Naive thymus-derived CD4-positive, alpha-beta T cell (primary cell): ENCODE results near the gene CACNA1C. TPM values are rescaled to one million over a fixed set of nuclear protein-coding genes. Genes with fewer than 3 reads are reported as not detected.

ENCODE experiments used
- ATAC-seq: fragments of 150-1000 bp; cut with Tn5 transposase; 2 replicates; pipeline ENCODE4 v1.10.0; 2021; ENCODE audit warnings: mild to moderate bottlenecking, moderate library complexity
- CTCF ChIA-PET: fragments of 350-600 bp; sonication (Branson Sonifier 250); formaldehyde crosslinking; loops from one replicate; lab custom pipeline; 2021; ENCODE audit warnings: antibody characterized with exemption; lab: Charles Lee
- POLR2A ChIA-PET: fragments of 350-600 bp; sonication (Branson Sonifier 250); formaldehyde crosslinking; loops from one replicate; lab custom pipeline; 2021; ENCODE audit warnings: antibody characterized with exemption, inconsistent platforms; lab: Charles Lee
- DNase-seq, 9 donors: peaks; one replicate each; pipeline versions ENCODE4 v3.0.0 to v3.0.0-alpha.2; 2020 to 2022; ENCODE audit warnings: mixed read lengths in 1 of 9
- H3K27ac ChIP-seq: one replicate; pipeline ENCODE4 v1.7.0; 2013; ENCODE audit warnings: mild to moderate bottlenecking, low read depth, low read length, moderate library complexity
- H3K27me3 ChIP-seq, 2 donors: one replicate each; pipeline ENCODE4 v1.7.0; 2013; ENCODE audit warnings: low read length in 2 of 2, mild to moderate bottlenecking in 2 of 2, moderate library complexity in 2 of 2; ENCODE audit not compliant: control insufficient read depth in 2 of 2, insufficient read depth in 2 of 2
- H3K36me3 ChIP-seq, 3 experiments: 1 replicate in 2 of 3; 2 replicates in 1 of 3; pipeline ENCODE4 v1.7.0; 2013; ENCODE audit warnings: low read length in 3 of 3, mild to moderate bottlenecking in 3 of 3, moderate library complexity in 1 of 3; ENCODE audit not compliant: insufficient read depth in 3 of 3, control insufficient read depth in 2 of 3
- H3K4me1 ChIP-seq, 2 donors: one replicate each; pipeline ENCODE4 v1.7.0; 2013; ENCODE audit warnings: low read length in 2 of 2, mild to moderate bottlenecking in 2 of 2, moderate library complexity in 1 of 2; ENCODE audit not compliant: control insufficient read depth in 2 of 2, insufficient read depth in 2 of 2
- H3K4me3 ChIP-seq: 2 replicates; pipeline ENCODE4 v1.7.0; 2013; ENCODE audit warnings: mild to moderate bottlenecking, low read length
- H3K9me3 ChIP-seq, 3 experiments: 1 replicate in 2 of 3; 2 replicates in 1 of 3; pipeline ENCODE4 v1.7.0; 2013; ENCODE audit warnings: low read length in 3 of 3; ENCODE audit not compliant: control insufficient read depth in 2 of 3
- H3K27ac Mint-ChIP-seq, 9 donors: one replicate each; pipeline ENCODE4 v1.8.0; 2020 to 2022; ENCODE audit warnings: mixed read lengths in 9 of 9, mild to moderate bottlenecking in 8 of 9, moderate library complexity in 5 of 9, inconsistent platforms in 2 of 9
- H3K27me3 Mint-ChIP-seq, 5 donors: one replicate each; pipeline ENCODE4 v1.8.0; 2021 to 2022; ENCODE audit warnings: mixed read lengths in 5 of 5, mild to moderate bottlenecking in 1 of 5
- H3K36me3 Mint-ChIP-seq, 5 donors: one replicate each; pipeline ENCODE4 v1.8.0; 2020 to 2022; ENCODE audit warnings: mixed read lengths in 5 of 5, mild to moderate bottlenecking in 3 of 5, inconsistent platforms in 1 of 5
- H3K4me1 Mint-ChIP-seq, 7 donors: one replicate each; pipeline ENCODE4 v1.8.0; 2020 to 2022; ENCODE audit warnings: mixed read lengths in 7 of 7, mild to moderate bottlenecking in 3 of 7, inconsistent platforms in 1 of 7
- H3K4me3 Mint-ChIP-seq, 10 donors: one replicate each; pipeline ENCODE4 v1.8.0; 2020 to 2022; ENCODE audit warnings: mild to moderate bottlenecking in 10 of 10, mixed read lengths in 10 of 10, moderate library complexity in 6 of 10, inconsistent platforms in 2 of 10
- H3K9me3 Mint-ChIP-seq, 11 donors: one replicate each; pipeline ENCODE4 v1.8.0; 2020 to 2022; ENCODE audit warnings: mixed read lengths in 11 of 11, mild to moderate bottlenecking in 4 of 11, inconsistent platforms in 1 of 11, moderate library complexity in 1 of 11
- intact Hi-C, 2 donors: fragments of 100-400 bp; cut with micrococcal nuclease; formaldehyde crosslinking; loops; one replicate each; pipeline ENCODE4 v1.15.1; 2023
- polyA plus RNA-seq, 2 donors: library from polyadenylated mRNA; unstranded; fragments of 300-500 nt; fragmentation: Illumina TruSeq; gene quantifications; one replicate each; pipeline ENCODE4 v1.2.3, GENCODE V29; 2021
- total RNA-seq, 6 experiments: library from RNA in 5 of 6; stranded (reverse) in 5 of 6; gene quantifications; 1 replicate in 5 of 6; 2 replicates in 1 of 6; pipeline ENCODE4 v1.2.3 and lab custom pipeline; 2021 to 2026

Gene CACNA1C
- total and polyA plus RNA-seq, 7 experiments from 2014 or later = 0.04 to 0.48 (median 0.08) TPM

DNA sequence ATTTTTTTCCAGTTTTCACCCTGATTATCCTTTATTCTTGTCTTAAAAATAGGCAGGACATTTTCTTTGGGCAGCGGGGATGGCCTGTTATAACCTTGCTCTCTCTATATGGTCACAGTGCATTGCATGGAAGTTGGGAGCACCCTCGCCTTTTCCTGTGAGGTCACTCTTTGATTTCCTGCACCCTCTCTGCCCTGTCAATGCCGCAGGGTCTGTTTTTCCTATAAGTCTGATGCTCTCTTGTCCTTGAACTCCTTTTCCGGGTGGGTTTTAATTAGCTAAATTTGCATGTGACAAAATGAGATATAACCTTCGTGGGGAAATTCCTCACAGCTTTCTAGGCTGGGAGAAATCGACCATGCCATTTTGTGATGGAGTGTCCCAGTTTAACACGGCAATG lies 194.3 kb downstream of the CACNA1C start:
- Histone ChIP-seq H3K27ac (no peak overlapping the region), H3K4me1 (no peaks in the 10 kb centered on the region), H3K27me3 (no peaks in the 10 kb centered on the region), H3K9me3 (no peaks in the 10 kb centered on the region), H3K4me3 (no peak overlapping the region), H3K36me3 (no peaks in the 10 kb centered on the region)
- CTCF ChIA-PET = no interaction called here
- intact Hi-C loops = no loop called here
- no peak for DNase-seq
- Mint-ChIP-seq H3K36me3 (no peaks in the 10 kb centered on the region), H3K27ac (no peak overlapping the region), H3K9me3 (no peaks in the 10 kb centered on the region), H3K4me1 (peaks cover 0 to under 1% (median 0%) of the 10 kb centered on the region in 7 donors), H3K27me3 (peaks cover 0 to 12% (median 4%) of the 10 kb centered on the region in 5 donors), H3K4me3 (no peak overlapping the region)
- POLR2A ChIA-PET = no interaction called here
- ATAC-seq = no peak

DNA sequence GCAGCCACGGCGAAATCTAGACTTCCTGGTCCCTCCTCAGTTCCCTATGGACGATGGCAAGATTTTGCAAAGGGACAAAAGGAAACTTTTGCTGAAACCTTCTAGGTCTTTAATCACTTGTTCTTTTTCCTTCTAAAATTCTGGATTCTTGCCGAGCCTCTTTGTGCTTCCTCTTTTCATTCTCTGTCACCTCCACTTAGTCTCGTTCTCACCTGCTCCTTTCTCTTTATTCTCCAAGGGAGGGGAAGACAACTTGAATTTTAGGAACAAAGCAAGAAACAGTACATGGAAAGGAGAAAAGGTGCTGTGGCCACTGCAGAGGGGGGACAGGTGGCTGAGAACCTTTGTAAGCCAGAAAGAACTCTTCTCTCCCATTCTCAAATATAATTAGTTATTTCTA lies 194.8 kb downstream of the CACNA1C start:
- H3K4me3 ChIP-seq = no peak overlapping the region
- Mint-ChIP-seq H3K4me3 (no peak overlapping the region), H3K4me1 (no peaks in the 10 kb centered on the region), H3K36me3 (no peaks in the 10 kb centered on the region), H3K9me3 (no peaks in the 10 kb centered on the region), H3K27ac (no peak overlapping the region), H3K27me3 (peaks cover 0 to 12% (median 4%) of the 10 kb centered on the region in 5 donors)
- H3K4me1 ChIP-seq = no peaks in the 10 kb centered on the region
- intact Hi-C loops = no loop called here
- no peaks in the 10 kb centered on the region for H3K27me3 ChIP-seq
- no peak overlapping the region for H3K27ac ChIP-seq
- H3K9me3 ChIP-seq = no peaks in the 10 kb centered on the region
- no peaks in the 10 kb centered on the region for H3K36me3 ChIP-seq
- ChIA-PET CTCF (no interaction called here), POLR2A (no interaction called here)
- DNase-seq (no peak), ATAC-seq (no peak)

DNA sequence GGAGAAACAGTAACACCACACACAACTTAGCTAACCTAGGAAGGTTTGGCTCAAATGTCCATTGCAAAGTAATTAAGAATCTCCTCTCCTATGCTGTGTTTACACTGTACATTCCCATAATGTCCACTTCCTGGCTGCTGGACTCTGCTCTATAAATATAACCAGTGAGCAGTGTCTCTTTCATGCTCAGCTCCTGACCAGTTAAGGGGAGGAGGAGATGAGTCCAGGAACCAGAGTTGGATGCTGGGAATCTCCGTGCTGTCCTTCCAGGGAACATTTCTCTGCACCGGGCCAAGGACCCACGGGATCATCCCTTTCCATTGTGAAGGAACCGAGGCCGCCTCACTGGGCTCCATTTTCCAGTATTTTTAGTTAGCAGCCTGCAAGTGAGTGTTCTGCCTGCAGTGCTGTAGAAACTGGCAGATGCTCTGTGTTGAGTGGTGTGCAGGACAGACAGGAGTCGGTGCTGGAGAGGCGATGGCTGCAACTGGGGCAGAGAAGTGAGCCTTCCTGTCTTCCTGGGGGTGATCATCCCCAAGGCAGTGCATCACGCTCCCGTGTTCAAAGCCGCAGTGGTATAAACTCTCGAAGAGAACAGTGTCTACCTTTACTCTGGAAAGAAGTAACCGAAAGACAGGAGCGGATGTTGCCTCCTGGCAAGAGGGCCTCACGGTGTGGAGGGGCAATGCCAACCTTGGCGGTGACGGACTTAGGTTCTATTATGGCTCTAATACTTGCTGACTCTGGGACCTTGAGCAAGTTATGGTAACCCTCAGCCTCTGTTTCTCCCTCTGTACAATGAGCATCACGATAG lies 195.5 kb downstream of the CACNA1C start:
- no peaks in the 10 kb centered on the region for H3K4me1 ChIP-seq
- ChIA-PET POLR2A (no interaction called here), CTCF (no interaction called here)
- Mint-ChIP-seq H3K27me3 (peaks cover 0 to 12% (median 4%) of the 10 kb centered on the region in 5 donors), H3K4me3 (no peak overlapping the region), H3K9me3 (no peaks in the 10 kb centered on the region), H3K4me1 (no peaks in the 10 kb centered on the region), H3K27ac (no peak overlapping the region), H3K36me3 (no peaks in the 10 kb centered on the region)
- ATAC-seq (no peak), DNase-seq (no peak)
- intact Hi-C loops = no loop called here
- no peak overlapping the region for H3K4me3 ChIP-seq
- no peaks in the 10 kb centered on the region for H3K27me3 ChIP-seq
- H3K36me3 ChIP-seq = no peaks in the 10 kb centered on the region
- H3K27ac ChIP-seq = no peak overlapping the region
- no peaks in the 10 kb centered on the region for H3K9me3 ChIP-seq

DNA sequence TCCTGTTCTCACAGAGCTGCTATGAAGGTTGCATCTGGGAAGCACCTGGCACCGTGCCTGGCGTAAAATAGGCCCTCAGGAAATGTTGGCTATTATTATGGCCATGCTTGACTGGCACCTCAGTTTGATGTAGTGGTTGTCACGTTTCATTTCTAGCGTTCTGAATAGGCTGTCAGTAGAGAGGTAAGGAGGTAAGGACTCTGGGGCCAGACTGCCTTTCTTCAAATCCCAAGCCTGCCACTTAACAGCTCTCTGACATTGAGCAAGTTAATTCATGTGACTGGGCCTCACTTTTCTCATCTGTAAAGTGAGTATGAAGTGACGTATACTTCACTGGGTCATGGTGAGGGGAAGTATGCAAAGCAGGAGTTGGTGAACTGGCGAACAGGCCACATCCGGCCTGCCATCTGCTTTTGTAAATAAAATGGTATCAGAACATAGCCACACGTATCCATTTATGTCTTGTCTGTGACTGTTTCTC lies 196.2 kb downstream of the CACNA1C start:
- CTCF ChIA-PET = no interaction called here
- Mint-ChIP-seq H3K27ac (no peak overlapping the region), H3K4me3 (no peak overlapping the region), H3K9me3 (no peaks in the 10 kb centered on the region), H3K27me3 (peaks cover 0 to 12% (median 4%) of the 10 kb centered on the region in 5 donors), H3K36me3 (no peaks in the 10 kb centered on the region), H3K4me1 (no peaks in the 10 kb centered on the region)
- DNase-seq (no peak), ATAC-seq (no peak)
- no peak overlapping the region for H3K27ac ChIP-seq
- intact Hi-C loops = no loop called here
- H3K4me1 ChIP-seq = no peaks in the 10 kb centered on the region
- no peak overlapping the region for H3K4me3 ChIP-seq
- POLR2A ChIA-PET = no interaction called here
- no peaks in the 10 kb centered on the region for H3K36me3 ChIP-seq
- H3K9me3 ChIP-seq = no peaks in the 10 kb centered on the region
- H3K27me3 ChIP-seq = no peaks in the 10 kb centered on the region

DNA sequence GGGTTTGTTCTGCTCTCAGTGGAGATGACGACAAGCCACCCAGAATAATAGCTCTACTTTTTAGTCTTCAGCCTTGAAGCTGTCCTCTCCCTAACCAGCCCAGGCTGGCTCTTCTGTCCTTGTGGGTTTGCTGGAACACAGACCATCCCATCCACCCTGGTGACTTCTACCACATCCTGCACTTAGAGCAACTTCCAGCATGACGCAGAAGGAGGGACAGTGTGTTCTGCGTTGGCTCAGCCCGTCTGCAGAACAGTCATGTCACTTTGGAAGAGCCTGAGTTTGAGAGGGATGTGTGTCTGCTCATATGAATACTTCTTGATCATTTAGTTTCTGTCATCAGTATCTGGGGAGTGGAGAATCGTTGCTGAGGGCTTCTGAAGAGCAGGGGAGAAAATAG lies 198.0 kb downstream of the CACNA1C start:
- Histone ChIP-seq H3K27ac (no peak overlapping the region), H3K36me3 (no peaks in the 10 kb centered on the region), H3K4me1 (no peaks in the 10 kb centered on the region), H3K4me3 (no peak overlapping the region), H3K27me3 (no peaks in the 10 kb centered on the region), H3K9me3 (no peaks in the 10 kb centered on the region)
- no peak overlapping the region for H3K4me3 Mint-ChIP-seq
- peaks cover 0 to 2% (median 0%) of the 10 kb centered on the region in 5 donors for H3K36me3 Mint-ChIP-seq
- ATAC-seq (no peak), DNase-seq (no peak)
- no peak overlapping the region for H3K27ac Mint-ChIP-seq
- POLR2A ChIA-PET = no interaction called here
- peaks cover 0 to 12% (median 4%) of the 10 kb centered on the region in 5 donors for H3K27me3 Mint-ChIP-seq
- no peaks in the 10 kb centered on the region for H3K4me1 Mint-ChIP-seq
- intact Hi-C loops = no loop called here
- CTCF ChIA-PET = no interaction called here
- peaks cover 0 to 4% (median 2%) of the 10 kb centered on the region in 11 donors for H3K9me3 Mint-ChIP-seq

DNA sequence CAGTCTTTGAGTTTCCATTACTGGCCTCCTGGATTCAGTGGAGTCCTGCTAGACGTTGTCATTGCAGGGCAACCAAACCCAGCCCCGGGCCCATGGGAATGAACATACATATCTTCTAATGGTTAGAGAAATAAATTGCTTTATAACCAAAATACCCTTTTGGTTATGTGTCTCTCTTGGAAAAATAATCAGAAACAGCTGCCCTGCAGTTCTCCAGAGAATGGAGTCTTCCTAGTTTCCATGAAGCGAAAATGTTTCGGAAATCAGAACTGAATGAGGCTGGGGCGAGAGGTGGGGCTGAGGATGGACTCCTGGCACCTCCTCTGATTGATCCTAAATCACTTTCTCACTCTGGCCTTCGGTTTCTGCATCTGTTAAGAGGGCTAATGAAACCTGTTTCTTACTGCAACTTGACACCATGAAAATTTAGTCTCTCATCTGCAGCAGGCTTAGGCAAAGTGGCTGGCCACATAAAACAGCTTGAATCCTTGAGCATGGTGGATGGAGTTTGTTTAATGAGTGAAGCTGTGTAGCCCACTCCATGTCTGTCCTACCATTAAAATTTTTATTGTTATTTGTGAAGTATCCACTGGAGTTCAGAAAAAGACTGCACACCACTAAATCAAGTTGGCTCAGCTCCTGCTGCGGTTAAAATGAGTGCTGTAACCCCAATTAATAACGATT lies 198.9 kb downstream of the CACNA1C start:
- no peak overlapping the region for H3K27ac ChIP-seq
- no peak for DNase-seq
- H3K9me3 ChIP-seq = no peaks in the 10 kb centered on the region
- intact Hi-C loops = no loop called here
- Mint-ChIP-seq H3K27me3 (peaks cover 0 to 12% (median 4%) of the 10 kb centered on the region in 5 donors), H3K36me3 (peaks cover 0 to 4% (median 0%) of the 10 kb centered on the region in 5 donors), H3K27ac (no peak overlapping the region), H3K4me3 (no peak overlapping the region), H3K9me3 (peaks cover 0 to 6% (median 3%) of the 10 kb centered on the region in 11 donors), H3K4me1 (no peaks in the 10 kb centered on the region)
- H3K4me1 ChIP-seq = no peaks in the 10 kb centered on the region
- ChIA-PET CTCF (no interaction called here), POLR2A (no interaction called here)
- H3K4me3 ChIP-seq = no peak overlapping the region
- H3K27me3 ChIP-seq = no peaks in the 10 kb centered on the region
- ATAC-seq = no peak
- H3K36me3 ChIP-seq = no peaks in the 10 kb centered on the region
